HepG2 (cell line): ENCODE data around the gene SPACDR. TPM values are rescaled to one million over a fixed set of nuclear protein-coding genes. Genes with fewer than 3 reads are reported as not detected.

Source experiments
- CAMTA2 ChIP-seq: sonication (generic); formaldehyde crosslinking; IDR thresholded peaks from 2 replicates; pipeline ENCODE4 v1.4.0; 2020; ENCODE audit warnings: mild to moderate bottlenecking, missing genetic modification reagents, borderline replicate concordance
- ETS1 ChIP-seq: sonication (generic); formaldehyde crosslinking; IDR thresholded peaks from 2 replicates; pipeline ENCODE4 v1.4.0; 2020; ENCODE audit warnings: missing genetic modification reagents
- GATAD2A ChIP-seq: IDR thresholded peaks from 2 replicates; pipeline ENCODE4 v1.6.1; 2016
- KDM1A ChIP-seq: IDR thresholded peaks from 2 replicates; pipeline ENCODE4 v1.6.1; 2016; ENCODE audit warnings: missing compliant biosample characterization
- KDM3A ChIP-seq: IDR thresholded peaks from 2 replicates; pipeline ENCODE4 v1.6.1; 2018; ENCODE audit warnings: low read depth, missing compliant biosample characterization
- MEIS2 ChIP-seq: sonication (generic); formaldehyde crosslinking; IDR thresholded peaks from 2 replicates; pipeline ENCODE4 v1.9.0; 2021; ENCODE audit warnings: mild to moderate bottlenecking, missing genetic modification reagents
- PHF21A ChIP-seq: sonication (generic); formaldehyde crosslinking; IDR thresholded peaks from 2 replicates; pipeline ENCODE4 v1.5.0; 2020; ENCODE audit warnings: mild to moderate bottlenecking, missing genetic modification reagents
- ZBTB25 ChIP-seq: IDR thresholded peaks from 2 replicates; pipeline ENCODE4 v1.6.1; 2018; ENCODE audit warnings: missing genetic modification reagents
- ZBTB26 ChIP-seq: IDR thresholded peaks from 2 replicates; pipeline ENCODE4 v1.6.1; 2016; ENCODE audit warnings: missing compliant biosample characterization, missing genetic modification reagents, borderline replicate concordance
- ZBTB34 ChIP-seq: sonication (generic); formaldehyde crosslinking; IDR thresholded peaks from 2 replicates; pipeline ENCODE4 v1.8.0; 2022; ENCODE audit warnings: mild to moderate bottlenecking, missing genetic modification reagents
- ZBTB7B ChIP-seq: sonication (generic); formaldehyde crosslinking; IDR thresholded peaks from 2 replicates; pipeline ENCODE4 v1.4.0; 2020; ENCODE audit warnings: missing genetic modification reagents
- ZFP36 ChIP-seq: fragments of 150-350 bp; IDR thresholded peaks from 2 replicates; pipeline ENCODE4 v1.6.1; 2018; ENCODE audit warnings: borderline replicate concordance, low read length, low read depth; ENCODE audit not compliant: partially characterized antibody
- ZNF354B ChIP-seq: sonication (generic); formaldehyde crosslinking; IDR thresholded peaks from 2 replicates; pipeline ENCODE4 v1.8.0; 2022; ENCODE audit warnings: mild to moderate bottlenecking, missing genetic modification reagents
- ZNF7 ChIP-seq: IDR thresholded peaks from 2 replicates; pipeline ENCODE4 v1.6.1; 2016; ENCODE audit warnings: missing biosample characterization, missing genetic modification reagents
- polyA plus RNA-seq, 8 experiments: library from polyadenylated mRNA; depleted of rRNA in 3 of 8; stranded (reverse) in 7 of 8; unstranded in 1 of 8; fragments of >200 nt; fragmentation: Illumina TruSeq in 4 of 8; extraction: Trizol in 4 of 8; gene quantifications; 2 replicates each; pipeline versions ENCODE4 v1.2.1 to v1.2.3, GENCODE V29; 2011 to 2016; ENCODE audit warnings: low read depth in 4 of 8, missing spikeins in 1 of 8, mixed read lengths in 1 of 8; ENCODE audit not compliant: insufficient read depth in 1 of 8
- total RNA-seq, 5 experiments: library from RNA; depleted of rRNA; stranded (reverse); fragments of >200 nt; fragmentation: Illumina TruSeq; extraction: Trizol; gene quantifications; 2 replicates each; pipeline ENCODE4 v1.2.3, GENCODE V29; 2016; ENCODE audit warnings: low read depth in 1 of 5
- TF ChIP-seq, protein P1 (sequence below): sonication (generic); formaldehyde crosslinking; IDR thresholded peaks from 2 replicates; pipeline ENCODE4 v1.9.0; 2021; ENCODE audit warnings: missing genetic modification reagents, borderline replicate concordance
- TF ChIP-seq, protein P2 (sequence below): sonication (generic); formaldehyde crosslinking; IDR thresholded peaks from 2 replicates; pipeline ENCODE4 v1.4.0; 2020; ENCODE audit warnings: mild to moderate bottlenecking, missing genetic modification reagents

Gene SPACDR
- total and polyA plus RNA-seq, 2 of the 13 experiments (the other 11 are each of a cell fraction or from before 2014, with no cell fraction given): 0.41 TPM; not detected in 1

DNA sequence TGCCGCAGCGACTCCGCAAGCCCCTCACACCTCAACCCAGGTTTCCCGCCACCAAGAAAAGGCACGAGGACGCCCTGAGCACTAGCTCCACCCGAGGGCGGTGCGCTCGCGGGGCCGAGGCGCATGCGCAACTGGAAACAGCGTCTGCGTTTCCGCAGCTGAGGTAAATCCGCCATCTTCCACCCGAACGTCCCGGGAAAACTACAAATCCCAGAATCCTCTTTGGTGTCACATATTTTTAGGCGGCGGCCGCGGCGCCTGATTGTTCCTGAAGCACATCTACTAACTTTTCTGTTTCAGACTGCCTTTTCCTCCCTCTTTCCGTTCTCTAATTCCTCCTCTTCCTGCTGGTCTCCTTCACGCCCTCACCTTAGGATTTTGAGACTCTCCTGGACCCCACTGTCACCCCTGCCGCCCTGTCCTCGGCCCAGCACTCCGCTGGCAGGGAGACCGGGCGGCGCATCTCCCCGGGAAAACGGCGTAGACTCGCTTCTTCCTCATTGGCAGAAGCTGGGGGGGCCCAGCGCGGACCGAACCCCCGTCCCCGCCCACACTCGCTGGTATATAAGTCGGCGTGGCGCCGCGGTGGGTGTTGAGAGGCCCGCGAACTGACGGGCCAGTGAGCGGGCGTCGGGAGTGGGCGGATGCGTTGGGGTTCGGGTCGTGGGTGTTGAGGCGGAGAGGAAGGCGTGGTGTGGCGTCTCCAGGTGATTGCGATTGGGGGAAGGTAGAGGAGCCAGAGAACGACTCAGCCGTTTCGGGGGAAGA lies 35.7 kb downstream of the SPACDR start, which contains the start of gene ZCWPW1 (continued):
- TF ChIP-seq, protein P1, sequence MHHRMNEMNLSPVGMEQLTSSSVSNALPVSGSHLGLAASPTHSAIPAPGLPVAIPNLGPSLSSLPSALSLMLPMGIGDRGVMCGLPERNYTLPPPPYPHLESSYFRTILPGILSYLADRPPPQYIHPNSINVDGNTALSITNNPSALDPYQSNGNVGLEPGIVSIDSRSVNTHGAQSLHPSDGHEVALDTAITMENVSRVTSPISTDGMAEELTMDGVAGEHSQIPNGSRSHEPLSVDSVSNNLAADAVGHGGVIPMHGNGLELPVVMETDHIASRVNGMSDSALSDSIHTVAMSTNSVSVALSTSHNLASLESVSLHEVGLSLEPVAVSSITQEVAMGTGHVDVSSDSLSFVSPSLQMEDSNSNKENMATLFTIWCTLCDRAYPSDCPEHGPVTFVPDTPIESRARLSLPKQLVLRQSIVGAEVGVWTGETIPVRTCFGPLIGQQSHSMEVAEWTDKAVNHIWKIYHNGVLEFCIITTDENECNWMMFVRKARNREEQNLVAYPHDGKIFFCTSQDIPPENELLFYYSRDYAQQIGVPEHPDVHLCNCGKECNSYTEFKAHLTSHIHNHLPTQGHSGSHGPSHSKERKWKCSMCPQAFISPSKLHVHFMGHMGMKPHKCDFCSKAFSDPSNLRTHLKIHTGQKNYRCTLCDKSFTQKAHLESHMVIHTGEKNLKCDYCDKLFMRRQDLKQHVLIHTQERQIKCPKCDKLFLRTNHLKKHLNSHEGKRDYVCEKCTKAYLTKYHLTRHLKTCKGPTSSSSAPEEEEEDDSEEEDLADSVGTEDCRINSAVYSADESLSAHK (CRISPR knock-in tag): 0 out of 2 replicates have a peak, but pooled peaks have one; percentile 22
- TF ChIP-seq ZFP36 (no peak), ZBTB25 (CRISPR knock-in tag) (0 out of 2 replicates have a peak, but pooled peaks have one; percentile 44), ZNF7 (CRISPR knock-in tag) (no peak), GATAD2A (no peak), ZBTB26 (CRISPR knock-in tag) (peak; percentile 78), KDM1A (CRISPR knock-in tag) (no peak), ZNF354B (CRISPR knock-in tag) (no peak), KDM3A (CRISPR knock-in tag) (no peak; the same call in 1 of the 2 replicates), ETS1 (peak; percentile 26; the same call in 1 of the 2 replicates), ZBTB7B (CRISPR knock-in tag) (peak; percentile 72; the same call in 1 of the 2 replicates), MEIS2 (CRISPR knock-in tag) (peak; percentile 71; the same call in 1 of the 2 replicates), CAMTA2 (0 out of 2 replicates have a peak, but pooled peaks have one; percentile 46), ZBTB34 (CRISPR knock-in tag) (peak; percentile 90), PHF21A (peak; percentile 69; the same call in 1 of the 2 replicates)
- TF ChIP-seq, protein P2, sequence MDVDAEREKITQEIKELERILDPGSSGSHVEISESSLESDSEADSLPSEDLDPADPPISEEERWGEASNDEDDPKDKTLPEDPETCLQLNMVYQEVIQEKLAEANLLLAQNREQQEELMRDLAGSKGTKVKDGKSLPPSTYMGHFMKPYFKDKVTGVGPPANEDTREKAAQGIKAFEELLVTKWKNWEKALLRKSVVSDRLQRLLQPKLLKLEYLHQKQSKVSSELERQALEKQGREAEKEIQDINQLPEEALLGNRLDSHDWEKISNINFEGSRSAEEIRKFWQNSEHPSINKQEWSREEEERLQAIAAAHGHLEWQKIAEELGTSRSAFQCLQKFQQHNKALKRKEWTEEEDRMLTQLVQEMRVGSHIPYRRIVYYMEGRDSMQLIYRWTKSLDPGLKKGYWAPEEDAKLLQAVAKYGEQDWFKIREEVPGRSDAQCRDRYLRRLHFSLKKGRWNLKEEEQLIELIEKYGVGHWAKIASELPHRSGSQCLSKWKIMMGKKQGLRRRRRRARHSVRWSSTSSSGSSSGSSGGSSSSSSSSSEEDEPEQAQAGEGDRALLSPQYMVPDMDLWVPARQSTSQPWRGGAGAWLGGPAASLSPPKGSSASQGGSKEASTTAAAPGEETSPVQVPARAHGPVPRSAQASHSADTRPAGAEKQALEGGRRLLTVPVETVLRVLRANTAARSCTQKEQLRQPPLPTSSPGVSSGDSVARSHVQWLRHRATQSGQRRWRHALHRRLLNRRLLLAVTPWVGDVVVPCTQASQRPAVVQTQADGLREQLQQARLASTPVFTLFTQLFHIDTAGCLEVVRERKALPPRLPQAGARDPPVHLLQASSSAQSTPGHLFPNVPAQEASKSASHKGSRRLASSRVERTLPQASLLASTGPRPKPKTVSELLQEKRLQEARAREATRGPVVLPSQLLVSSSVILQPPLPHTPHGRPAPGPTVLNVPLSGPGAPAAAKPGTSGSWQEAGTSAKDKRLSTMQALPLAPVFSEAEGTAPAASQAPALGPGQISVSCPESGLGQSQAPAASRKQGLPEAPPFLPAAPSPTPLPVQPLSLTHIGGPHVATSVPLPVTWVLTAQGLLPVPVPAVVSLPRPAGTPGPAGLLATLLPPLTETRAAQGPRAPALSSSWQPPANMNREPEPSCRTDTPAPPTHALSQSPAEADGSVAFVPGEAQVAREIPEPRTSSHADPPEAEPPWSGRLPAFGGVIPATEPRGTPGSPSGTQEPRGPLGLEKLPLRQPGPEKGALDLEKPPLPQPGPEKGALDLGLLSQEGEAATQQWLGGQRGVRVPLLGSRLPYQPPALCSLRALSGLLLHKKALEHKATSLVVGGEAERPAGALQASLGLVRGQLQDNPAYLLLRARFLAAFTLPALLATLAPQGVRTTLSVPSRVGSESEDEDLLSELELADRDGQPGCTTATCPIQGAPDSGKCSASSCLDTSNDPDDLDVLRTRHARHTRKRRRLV (CRISPR knock-in tag): peak; percentile 88
